HG03103 (cell line): ENCODE results near the gene FOXB2.

Source experiments
- ATAC-seq: cut with Tn5 transposase; IDR thresholded peaks from one replicate; pipeline ENCODE4 v1.9.1; 2021; ENCODE audit warnings: low read depth; ENCODE audit not compliant: unreplicated experiment

Gene FOXB2

DNA sequence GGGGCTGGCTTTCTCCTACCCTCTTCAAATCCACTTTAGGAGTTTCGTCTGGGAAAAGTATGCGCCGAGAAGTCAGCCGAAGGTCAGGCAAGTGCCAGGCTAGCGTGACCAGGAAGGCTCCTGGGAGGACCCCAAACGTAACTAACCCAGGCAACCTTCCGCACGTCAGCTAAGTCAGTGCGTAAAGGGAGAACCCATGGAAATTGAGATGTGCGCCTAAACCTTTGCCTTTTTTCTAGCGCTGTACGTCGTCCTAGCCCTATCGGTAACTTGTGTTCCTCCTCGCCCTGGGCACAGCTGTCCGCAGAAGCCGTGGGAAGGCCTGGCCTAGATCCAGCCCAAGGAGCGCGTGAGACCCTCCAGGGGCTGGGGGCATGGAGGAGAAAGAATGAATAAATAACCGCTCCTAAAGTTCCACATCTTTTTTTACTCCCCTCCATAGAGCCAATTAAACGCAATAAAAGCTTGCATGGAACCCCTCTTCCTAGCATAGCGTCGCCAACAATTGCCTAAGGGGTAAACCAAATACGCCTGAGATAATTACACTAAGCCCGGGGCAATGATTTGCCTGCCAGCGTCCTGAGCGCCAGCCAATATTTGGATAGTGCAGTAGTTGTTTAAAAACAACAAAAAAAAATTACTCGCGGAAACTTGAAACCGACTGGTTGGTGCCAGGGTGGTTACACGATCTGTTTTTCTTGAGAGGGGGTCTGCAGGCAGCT lies 4.0 kb upstream of the FOXB2 start:
- no peak for ATAC-seq

DNA sequence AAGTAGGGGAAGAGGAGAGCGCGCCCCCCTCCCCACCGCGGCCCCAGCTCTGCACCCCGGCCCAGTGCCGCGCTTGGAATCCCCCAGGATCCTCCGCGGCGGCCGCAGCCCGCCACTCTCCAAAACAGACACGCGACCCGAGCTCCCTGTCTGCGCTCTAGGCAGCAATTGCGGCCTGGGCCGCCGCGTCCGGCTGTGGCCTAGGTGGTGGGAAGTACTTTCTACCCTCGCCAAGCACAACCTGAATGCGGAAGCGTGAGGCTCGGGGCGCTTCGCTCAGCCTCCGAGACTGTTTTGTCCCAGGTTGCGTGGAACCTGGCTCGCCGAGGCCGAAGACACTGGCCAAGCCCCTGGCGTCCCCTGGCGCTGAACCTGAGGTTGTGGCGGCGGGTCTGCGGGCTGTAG lies 3.3 kb upstream of the FOXB2 start:
- no peak for ATAC-seq

DNA sequence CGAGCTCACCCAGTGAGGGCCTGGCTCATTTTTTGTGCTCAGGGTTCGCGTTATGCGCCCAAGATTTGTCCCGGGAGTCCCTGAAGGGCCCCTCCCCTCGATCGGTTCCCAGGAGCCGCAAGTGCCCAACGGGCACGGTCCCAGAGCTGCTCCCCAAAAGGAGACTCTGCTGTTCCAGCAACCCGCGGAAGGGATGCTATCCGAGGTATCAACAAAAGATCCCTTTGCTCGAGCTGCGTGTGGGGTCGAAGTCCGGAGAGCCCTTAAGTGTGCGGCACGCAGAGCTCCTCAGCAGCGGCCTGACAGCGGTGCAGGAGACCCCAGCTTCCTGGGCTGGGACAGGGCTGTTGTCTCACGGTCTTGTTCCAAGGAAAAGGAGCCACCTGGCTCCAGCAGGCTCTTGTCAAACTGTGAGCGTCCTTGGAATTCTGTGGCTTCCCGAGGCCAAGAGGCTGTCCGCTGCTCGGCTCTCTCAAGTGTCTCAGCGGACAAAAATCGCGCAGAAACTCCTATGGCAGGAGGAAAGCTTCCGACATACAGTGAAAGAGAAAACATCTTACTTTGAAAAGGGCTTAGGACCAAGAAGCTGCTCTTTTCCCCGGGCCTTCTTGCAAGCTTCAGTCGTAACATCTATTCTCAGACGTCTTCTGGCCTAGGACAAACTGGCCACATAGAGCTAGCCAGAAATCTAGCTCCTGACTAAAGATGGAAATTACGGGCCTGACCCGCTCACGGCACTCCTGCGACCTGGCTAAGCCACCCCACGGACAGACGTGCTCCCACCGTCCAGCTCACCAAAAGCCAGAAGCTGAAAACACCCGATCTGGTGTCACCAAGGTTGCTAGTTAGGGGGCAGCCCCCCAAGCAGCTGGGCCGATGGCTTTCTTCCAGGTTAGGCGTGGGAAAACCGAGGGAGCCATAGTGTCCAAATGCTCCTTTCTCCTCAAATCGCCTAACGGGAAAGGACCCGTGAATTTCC lies 2.6 kb upstream of the FOXB2 start:
- no peak for ATAC-seq

DNA sequence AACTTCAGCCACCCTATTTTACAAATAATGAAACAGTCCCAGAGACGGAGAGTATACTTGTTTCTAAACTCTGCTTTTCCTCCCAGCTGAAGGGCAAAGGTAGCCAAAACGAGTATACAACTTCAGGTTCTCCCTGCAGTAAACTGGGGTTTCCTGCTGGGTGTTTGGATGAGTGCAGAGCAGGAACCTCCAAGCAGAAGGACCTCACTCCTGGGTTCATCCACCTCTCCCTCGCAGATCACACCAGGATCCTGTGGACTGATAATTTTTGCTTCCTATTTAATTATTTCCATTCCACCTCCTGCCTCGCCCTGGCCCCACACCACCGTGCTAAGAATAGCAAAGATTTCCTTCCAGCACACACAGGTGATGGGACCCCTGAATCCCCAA lies 2.0 kb upstream of the FOXB2 start:
- ATAC-seq = no peak

DNA sequence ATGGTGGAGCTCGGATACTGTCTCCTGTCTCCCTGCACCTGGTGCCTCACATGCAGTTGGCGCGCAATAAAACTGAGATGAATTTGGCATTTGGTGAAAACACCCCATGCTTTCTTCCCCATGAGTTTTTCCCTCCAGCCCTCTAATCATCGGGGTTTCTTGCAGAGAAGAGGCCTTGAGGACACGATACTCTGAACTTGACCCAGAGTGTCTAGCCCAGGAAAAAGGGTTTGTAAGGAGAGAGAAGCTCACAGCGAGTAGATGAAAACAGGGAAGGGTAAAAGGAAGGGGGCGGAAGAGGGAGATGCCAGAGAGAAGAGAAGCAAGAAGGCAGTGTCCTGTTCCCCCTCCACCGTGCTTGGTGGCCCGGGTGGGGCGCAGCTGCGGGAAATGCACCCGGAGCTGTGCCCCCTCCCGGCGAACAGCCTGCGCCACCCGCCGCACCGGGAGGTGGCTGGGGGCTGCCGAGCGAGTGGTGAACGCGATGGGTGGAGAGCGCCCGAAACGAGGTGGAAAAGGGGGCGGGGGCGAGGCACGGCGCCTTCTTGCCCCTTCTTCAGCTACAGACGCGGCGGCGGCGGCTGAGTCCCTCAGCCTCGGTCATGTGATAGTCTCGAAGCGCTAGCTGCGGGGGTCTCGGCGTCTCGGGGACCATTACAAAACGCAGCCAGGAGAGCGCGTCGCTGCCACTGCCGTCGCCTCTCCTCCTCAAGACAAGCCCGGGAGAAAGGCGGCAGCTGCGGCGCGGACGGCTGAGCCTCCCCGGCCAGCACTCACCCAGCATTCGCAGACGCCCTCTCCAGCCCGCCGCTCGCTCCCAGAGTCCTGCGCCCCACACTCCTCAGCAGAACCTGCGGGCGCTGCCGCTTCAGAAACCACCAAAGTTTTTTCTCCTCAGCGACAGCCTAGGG lies 1.1 kb upstream of the FOXB2 start:
- no peak for ATAC-seq

DNA sequence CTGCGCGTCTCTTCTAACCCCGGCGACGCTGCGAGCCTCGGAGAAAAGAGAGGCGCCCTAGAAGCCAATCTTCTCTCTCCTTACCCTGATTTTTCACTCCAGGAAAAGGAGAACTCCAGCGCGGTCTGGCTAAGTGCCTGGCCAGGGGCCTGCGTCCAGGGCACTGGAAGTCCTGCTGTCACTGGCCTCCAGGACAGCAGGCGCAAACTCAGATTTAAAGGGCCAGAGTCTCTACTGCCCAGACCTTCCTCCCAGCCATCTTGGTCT lies 553 bp upstream of the FOXB2 start:
- ATAC-seq = no peak

DNA sequence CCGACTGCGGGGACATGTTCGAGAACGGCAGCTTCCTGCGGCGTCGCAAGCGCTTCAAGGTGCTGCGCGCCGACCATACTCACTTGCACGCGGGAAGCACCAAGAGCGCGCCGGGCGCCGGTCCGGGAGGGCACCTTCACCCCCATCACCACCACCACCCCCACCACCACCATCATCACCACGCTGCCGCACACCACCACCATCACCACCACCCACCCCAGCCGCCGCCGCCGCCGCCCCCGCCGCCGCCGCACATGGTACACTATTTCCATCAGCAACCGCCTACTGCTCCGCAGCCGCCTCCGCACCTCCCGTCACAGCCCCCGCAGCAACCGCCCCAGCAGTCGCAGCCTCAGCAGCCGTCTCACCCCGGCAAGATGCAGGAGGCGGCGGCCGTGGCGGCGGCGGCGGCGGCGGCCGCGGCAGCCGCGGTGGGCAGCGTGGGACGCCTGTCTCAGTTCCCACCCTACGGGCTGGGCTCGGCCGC lies 514 bp downstream of the FOXB2 start:
- ATAC-seq = no peak

DNA sequence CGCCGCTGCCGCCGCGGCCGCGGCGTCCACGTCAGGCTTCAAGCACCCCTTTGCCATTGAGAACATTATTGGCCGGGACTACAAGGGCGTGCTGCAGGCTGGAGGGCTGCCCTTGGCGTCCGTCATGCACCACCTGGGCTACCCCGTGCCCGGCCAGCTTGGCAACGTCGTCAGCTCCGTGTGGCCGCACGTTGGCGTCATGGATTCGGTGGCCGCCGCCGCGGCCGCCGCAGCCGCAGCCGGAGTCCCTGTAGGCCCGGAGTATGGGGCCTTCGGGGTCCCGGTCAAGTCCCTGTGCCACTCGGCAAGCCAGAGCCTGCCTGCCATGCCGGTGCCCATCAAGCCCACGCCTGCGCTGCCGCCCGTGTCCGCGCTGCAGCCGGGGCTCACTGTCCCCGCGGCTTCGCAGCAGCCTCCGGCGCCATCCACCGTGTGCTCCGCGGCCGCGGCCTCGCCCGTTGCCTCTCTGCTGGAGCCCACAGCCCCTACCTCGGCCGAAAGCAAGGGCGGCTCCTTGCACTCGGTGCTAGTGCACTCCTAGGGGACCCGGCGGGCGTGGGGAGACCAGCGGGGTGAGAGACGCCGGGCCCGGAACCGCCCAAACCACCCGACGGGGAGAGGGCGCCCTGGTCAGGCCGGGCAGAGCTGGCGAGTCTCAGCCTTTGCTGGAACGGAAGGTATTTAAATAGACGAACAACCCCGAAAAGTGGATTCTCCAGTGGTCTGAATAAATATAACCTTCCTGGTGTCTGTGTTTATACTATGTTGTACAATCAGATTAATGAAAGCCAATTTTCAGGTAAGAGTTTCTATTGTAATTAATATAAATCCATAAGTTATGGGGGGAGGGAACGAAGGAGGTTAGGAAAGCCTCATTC lies 1.2 kb downstream of the FOXB2 start:
- ATAC-seq = no peak

DNA sequence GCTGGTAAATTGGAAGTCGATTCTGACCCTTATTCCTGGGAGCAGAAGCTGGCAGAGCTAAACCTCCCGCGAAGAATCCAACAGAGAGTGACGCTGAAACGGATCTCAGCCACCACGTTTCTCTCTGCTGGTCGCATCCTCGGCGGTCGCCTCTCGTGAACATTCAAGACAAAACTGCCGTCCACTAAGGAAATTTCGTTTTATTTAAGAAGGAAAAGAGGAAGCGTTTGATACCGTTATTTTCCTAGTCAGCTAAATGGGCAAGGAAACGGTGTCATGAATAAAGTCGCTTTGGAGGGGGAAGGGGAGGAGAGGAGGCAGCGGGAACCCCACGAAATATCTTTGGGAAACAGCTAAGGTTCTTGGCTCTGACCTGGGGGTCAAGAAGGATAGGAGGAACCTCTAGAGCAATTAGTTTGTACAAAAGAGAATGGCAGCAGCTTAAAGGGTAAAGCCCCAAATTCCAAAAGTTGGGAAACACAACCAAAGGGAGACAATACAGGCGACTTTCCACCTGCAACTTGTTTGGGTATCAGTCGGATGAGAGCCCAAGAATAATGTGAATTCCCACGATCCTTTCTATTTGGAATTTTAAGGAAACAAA lies 1.9 kb downstream of the FOXB2 start:
- ATAC-seq = no peak

DNA sequence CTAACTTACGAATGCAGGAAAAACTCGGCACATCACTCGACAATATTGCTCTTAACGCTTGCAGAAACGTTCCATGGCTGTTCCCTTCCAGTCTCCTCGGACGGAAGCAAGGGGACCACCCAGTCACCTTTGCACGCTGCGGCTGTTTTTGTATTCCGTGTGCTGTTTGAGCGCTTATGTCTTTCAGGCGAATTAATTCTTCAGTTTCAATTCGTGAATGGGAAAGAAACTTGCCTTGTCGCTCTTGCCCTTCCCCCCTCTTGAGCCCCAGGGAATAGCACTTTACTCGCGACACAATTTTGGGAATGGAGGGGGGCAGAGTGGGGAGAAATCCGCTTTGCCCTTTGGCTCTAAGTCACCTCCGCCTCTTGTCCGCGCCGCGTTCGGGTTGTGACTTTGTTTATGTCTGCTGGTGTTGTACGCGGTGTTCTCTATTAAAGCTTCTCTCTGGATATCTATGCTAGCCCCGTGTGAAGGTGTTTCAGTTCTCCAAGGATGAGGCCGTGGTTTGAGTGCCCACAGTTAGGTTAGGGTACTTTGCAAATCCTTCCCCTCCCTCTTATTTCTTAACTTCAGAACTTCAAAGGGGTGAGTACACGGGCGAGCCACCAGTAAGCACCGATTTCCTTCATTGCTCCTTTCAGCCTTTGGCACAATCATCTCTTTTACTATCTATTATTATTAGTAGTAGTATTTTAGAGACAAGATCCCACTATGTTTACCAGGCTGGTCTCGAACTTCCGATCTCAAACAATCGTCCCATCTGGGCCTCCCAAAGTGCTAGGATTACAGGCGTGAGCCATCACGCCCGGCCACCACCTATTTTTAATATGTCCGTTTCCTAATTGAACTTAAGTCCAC lies 2.7 kb downstream of the FOXB2 start:
- no peak for ATAC-seq

DNA sequence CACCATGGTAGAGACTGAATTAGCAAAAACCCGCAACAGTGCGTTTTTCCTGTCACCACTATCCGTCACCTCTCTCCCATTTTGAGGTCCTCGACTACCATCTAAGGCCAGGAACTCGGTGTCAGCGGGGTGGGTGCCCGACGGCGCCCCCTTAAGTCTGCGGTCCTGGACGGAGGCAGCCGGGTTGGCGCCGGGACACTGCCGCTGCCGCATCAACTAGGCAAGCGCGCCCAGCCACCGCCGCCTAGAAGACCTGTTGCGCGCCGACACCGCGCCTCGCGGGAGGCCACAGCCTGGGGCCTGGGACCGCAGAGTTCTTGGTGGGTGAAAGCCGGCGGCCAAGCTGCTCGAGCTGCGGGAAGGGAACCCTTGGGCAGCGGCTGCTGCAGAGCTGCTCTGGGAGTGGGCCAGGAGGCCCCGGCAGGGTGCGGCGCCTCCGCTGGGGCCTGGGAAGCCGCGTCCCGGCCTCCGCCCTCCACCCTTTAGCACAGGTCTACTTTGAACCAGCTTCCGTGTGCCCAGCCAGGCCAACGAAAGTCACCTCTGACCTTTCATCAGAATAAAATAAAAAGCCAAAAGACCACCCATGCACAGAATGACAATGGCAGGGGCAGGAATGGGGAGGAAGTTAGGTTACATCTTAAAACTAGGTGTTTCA lies 3.5 kb downstream of the FOXB2 start:
- ATAC-seq = no peak

DNA sequence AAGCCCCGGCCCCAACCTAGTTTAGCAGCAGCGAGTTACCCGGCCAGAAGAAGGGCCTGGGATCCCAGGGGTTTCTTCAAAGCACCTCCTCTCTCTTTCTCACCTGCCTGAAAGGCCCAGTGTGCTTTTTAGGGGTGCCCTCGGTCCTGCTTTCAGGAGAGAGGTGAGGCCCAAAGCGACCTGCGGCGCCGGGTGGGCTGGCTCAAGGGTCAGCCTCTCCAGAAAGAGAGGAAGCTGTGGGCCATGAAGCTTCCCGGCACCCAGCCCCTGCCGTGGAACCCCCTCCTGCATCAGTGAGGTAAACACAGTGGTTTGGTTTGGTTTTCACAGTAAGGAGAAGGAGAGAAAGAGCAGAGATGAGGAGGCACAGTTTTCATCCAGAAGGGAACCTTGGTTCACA lies 4.3 kb downstream of the FOXB2 start:
- no peak for ATAC-seq

DNA sequence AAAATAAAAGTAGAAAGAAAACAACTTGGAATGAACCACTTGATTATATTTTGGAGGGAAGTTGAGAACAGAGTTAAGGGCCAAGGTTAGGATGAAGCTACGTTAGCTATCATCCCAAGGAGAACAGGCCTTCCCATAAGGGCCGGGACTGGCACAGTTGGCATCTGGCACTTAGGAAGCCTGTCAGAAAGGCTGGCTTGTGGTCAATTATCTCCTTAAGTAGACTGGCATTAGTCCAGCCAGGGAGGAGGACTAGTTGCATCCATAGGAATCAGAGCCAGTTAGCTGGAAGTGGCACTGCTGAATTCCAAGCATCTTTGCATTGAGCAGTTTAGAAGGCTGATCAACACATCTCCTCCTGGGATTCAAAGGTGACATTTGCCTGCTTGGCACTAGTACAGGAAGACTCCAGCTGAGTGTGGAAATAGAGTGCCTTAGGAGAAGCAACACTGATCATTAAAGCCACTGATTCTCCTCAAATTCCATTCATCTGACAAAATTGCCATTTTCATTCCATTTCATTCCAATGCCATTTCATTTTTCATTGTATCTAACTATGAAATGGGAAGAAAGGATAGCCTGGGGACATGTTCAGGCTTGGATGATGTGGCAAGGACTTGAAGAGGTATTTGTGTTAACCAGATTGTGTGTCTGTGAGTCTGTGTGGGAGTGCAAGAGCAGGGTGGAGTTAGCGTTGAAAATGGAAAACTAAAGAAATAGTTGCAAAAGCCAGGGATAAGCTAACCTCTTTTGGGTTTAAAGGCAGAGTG lies 5.5 kb downstream of the FOXB2 start:
- no peak for ATAC-seq

DNA sequence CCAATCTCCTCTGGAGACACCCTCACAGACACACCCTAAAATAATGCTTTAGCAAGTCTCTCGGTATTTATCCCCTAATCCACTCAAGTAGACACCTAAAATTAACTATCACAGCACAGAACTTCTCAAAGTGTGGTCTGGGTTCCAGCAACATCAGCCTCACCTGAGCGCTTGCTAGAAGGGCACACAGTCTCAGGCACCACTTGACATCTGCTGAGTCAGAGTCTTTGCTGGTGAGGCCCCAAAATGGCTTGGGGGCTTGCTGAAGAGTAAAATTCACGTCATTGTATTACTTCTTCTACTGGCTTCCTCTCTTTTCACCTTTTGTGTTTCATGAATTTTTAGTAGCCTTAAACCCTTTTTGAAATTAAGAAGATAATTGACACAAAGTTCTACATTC lies 9.0 kb downstream of the FOXB2 start:
- ATAC-seq = no peak

DNA sequence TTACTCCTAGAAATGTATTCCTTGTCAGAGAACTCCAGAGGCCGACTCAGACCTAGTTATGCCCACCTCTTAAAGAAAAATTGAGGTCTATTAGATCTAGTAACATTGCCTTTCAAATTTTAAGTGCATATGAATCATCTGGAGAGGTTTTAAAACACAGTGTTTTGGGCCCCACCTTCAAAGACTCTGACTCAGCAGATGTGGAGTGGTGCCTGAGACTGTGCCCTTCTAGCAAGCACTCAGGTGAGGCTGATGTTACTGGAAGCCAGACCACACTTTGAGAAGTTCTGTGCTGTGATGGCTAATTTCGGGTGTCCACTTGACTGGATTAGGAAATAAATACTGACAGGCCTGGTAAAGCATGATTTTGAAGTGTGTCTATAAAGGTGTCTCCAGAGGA lies 10.6 kb downstream of the FOXB2 start:
- no peak for ATAC-seq

DNA sequence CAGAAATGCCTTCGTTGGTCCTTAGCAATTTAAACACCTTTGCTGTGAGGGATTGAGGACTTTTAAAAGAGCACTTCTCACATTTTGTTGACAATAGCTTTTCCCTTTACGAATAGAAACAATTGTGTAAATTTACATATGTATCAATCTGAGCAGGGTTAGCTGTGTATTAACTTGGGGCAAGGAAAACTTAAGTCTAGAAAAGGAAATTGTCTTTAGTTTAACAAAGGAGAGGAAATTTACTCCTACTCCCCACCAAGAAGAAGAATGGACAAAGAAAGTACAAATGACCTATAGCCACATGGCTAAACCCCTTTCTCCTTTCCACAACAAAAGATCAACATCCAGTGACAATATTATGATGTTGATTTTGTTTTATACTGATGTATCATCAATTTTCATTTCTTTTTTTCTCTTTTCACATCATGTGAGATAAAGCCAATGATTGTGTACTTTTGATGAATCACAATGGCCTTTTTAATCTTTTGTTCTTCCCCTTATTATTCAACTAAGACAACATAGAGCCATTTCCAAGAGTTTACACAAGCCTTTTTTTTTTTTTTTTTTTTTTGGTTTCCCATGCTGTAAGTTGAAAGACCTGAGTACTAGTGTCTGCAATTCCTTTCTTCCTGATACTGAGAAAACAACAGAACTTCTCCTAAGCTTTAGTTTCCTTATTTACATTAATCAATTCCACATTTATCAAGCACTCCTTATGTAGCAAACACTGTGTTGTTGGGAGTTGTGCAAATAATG lies 19.0 kb downstream of the FOXB2 start:
- ATAC-seq = no peak

DNA sequence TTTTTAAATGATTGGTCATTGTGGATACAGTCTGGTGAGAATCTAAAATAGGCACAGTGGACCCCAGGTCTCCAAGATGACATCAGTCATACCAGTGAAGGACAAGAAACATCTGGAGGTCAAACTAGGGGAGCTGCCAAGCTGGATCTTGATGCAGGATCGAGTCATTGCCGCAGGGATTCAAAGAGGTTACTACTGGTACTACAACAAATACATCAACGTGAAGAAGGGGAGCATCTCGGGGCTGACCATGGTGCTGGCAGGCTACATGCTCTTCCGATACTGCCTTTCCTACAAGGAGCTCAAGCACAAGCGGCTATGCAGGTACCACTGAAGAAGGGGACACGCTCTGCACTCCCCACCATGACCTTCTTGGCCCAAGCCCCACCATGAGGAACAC lies 20.9 kb downstream of the FOXB2 start:
- no peak for ATAC-seq
